Neural progenitor cell (in vitro differentiated cells): Measurements from ENCODE around the gene TAC4. TPM values are rescaled to one million over a fixed set of nuclear protein-coding genes. Genes with fewer than 3 reads are reported as not detected.

ENCODE experiments used
- DNase-seq: peaks from one replicate; pipeline ENCODE4 v3.0.0-alpha.2; 2016; ENCODE audit warnings: low spot score
- H2AFZ ChIP-seq: fragments of 200-600 bp; sonication (generic); replicated peaks from 2 replicates; pipeline ENCODE4 v1.6.1; 2016; ENCODE audit warnings: antibody characterized with exemption
- H3F3A ChIP-seq: fragments of 200-600 bp; sonication (generic); 2 replicates; pipeline ENCODE4 v1.6.1; 2016; ENCODE audit warnings: antibody characterized with exemption, low read depth
- H3K27ac ChIP-seq: fragments of 200-600 bp; sonication (generic); 2 replicates; pipeline ENCODE4 v1.5.1; 2016; ENCODE audit warnings: mild to moderate bottlenecking
- H3K27me3 ChIP-seq: fragments of 200-600 bp; sonication (generic); 2 replicates; pipeline ENCODE4 v1.6.1; 2016; ENCODE audit warnings: mild to moderate bottlenecking, moderate library complexity
- H3K36me3 ChIP-seq: fragments of 200-600 bp; sonication (generic); 2 replicates; pipeline ENCODE4 v1.5.1; 2016
- H3K4me1 ChIP-seq: fragments of 200-600 bp; sonication (generic); 2 replicates; pipeline ENCODE4 v1.6.1; 2016; ENCODE audit warnings: mixed run types
- H3K4me2 ChIP-seq: fragments of 200-600 bp; sonication (generic); 2 replicates; pipeline ENCODE4 v1.6.1; 2016
- H3K4me3 ChIP-seq: fragments of 200-600 bp; sonication (generic); 2 replicates; pipeline ENCODE4 v1.5.1; 2016
- H3K79me2 ChIP-seq: fragments of 200-600 bp; sonication (generic); 2 replicates; pipeline ENCODE4 v1.6.1; 2016; ENCODE audit warnings: low read depth
- H3K9ac ChIP-seq: fragments of 200-600 bp; sonication (generic); 2 replicates; pipeline ENCODE4 v1.6.1; 2016
- H3K9me3 ChIP-seq: fragments of 200-600 bp; sonication (generic); 2 replicates; pipeline ENCODE4 v1.5.1; 2016; ENCODE audit warnings: low read depth
- H4K20me1 ChIP-seq: fragments of 200-600 bp; sonication (generic); 2 replicates; pipeline ENCODE4 v1.6.1; 2016; ENCODE audit warnings: low read depth
- H3K27ac Mint-ChIP-seq: 3 replicates; pipeline ENCODE4 v1.8.0; 2021; ENCODE audit warnings: mixed read lengths
- H3K27me3 Mint-ChIP-seq: 2 replicates; pipeline ENCODE4 v1.8.0; 2022; ENCODE audit warnings: low read depth, mild to moderate bottlenecking, inconsistent platforms, moderate library complexity, mixed read lengths; ENCODE audit not compliant: insufficient read depth
- H3K36me3 Mint-ChIP-seq: 3 replicates; pipeline ENCODE4 v1.8.0; 2021; ENCODE audit warnings: mixed read lengths
- H3K4me1 Mint-ChIP-seq: 3 replicates; pipeline ENCODE4 v1.8.0; 2021; ENCODE audit warnings: mixed read lengths
- H3K4me3 Mint-ChIP-seq: 3 replicates; pipeline ENCODE4 v1.8.0; 2021; ENCODE audit warnings: mild to moderate bottlenecking, moderate library complexity, mixed read lengths
- H3K9me3 Mint-ChIP-seq: 3 replicates; pipeline ENCODE4 v1.8.0; 2020; ENCODE audit warnings: mixed read lengths
- EZH2 ChIP-seq: fragments of 200-600 bp; sonication (generic); IDR thresholded peaks from 2 replicates; pipeline ENCODE4 v1.6.1; 2017; ENCODE audit warnings: antibody characterized with exemption, mild to moderate bottlenecking, moderate library complexity
- EZH2phosphoT487 ChIP-seq: fragments of 200-600 bp; sonication (generic); IDR thresholded peaks from 2 replicates; pipeline ENCODE4 v1.6.1; 2017; ENCODE audit warnings: antibody characterized with exemption
- total RNA-seq: library from RNA; depleted of rRNA; stranded (reverse); fragments of >200 nt; gene quantifications from 2 replicates; pipeline ENCODE4 v1.2.3, GENCODE V29; 2015; ENCODE audit warnings: low replicate concordance
- TF ChIP-seq, protein P1 (sequence below): fragments of 200-600 bp; sonication (generic); IDR thresholded peaks from 2 replicates; pipeline ENCODE4 v1.5.1; 2017; ENCODE audit warnings: antibody characterized with exemption, mild to moderate bottlenecking

TAC4 gene
- total RNA-seq, 1 donor from 2014 or later: not detected

DNA sequence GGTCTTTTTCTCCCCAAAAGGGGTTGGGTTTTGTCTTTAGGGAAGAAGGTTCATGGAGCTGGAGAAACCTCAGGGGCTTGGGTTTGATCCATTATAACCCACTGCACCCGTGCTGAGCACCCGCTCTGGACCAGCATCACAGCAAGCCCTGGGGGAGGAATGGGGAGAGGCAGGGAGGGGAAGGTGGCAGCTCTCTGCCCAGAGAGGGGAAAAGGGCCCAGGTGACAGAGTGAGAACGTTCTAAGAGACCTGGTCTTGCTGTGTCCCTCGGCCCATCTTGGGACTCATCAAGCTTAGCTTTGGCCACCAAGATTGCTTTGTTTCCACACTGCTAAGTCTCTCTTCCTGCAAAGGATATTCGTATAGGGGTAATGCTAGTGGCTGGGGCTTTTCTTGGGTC lies 38.2 kb upstream of the TAC4 start:
- H3K4me1 ChIP-seq: peaks cover 9% of the 10 kb centered on the region
- H3K36me3 ChIP-seq: no peaks in the 10 kb centered on the region
- H3K79me2 ChIP-seq: no peaks in the 10 kb centered on the region
- no peak for DNase-seq
- no peak overlapping the region for H3K27ac ChIP-seq
- Mint-ChIP-seq H3K27ac (no peak overlapping the region), H3K4me3 (no peak overlapping the region), H3K4me1 (peaks cover 5% of the 10 kb centered on the region), H3K36me3 (no peaks in the 10 kb centered on the region), H3K27me3 (peaks cover 10% of the 10 kb centered on the region), H3K9me3 (no peaks in the 10 kb centered on the region)
- H3F3A ChIP-seq: peaks cover 6% of the 10 kb centered on the region
- H3K9me3 ChIP-seq: no peaks in the 10 kb centered on the region
- H3K27me3 ChIP-seq: peaks cover 22% of the 10 kb centered on the region
- H3K9ac ChIP-seq: no peak overlapping the region
- TF ChIP-seq EZH2phosphoT487: no peak
- TF ChIP-seq EZH2: no peak
- TF ChIP-seq, protein P1, sequence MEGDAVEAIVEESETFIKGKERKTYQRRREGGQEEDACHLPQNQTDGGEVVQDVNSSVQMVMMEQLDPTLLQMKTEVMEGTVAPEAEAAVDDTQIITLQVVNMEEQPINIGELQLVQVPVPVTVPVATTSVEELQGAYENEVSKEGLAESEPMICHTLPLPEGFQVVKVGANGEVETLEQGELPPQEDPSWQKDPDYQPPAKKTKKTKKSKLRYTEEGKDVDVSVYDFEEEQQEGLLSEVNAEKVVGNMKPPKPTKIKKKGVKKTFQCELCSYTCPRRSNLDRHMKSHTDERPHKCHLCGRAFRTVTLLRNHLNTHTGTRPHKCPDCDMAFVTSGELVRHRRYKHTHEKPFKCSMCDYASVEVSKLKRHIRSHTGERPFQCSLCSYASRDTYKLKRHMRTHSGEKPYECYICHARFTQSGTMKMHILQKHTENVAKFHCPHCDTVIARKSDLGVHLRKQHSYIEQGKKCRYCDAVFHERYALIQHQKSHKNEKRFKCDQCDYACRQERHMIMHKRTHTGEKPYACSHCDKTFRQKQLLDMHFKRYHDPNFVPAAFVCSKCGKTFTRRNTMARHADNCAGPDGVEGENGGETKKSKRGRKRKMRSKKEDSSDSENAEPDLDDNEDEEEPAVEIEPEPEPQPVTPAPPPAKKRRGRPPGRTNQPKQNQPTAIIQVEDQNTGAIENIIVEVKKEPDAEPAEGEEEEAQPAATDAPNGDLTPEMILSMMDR: no peak
- no peaks in the 10 kb centered on the region for H4K20me1 ChIP-seq
- H3K4me2 ChIP-seq: no peak overlapping the region
- no peak overlapping the region for H3K4me3 ChIP-seq
- H2AFZ ChIP-seq: no peak overlapping the region

DNA sequence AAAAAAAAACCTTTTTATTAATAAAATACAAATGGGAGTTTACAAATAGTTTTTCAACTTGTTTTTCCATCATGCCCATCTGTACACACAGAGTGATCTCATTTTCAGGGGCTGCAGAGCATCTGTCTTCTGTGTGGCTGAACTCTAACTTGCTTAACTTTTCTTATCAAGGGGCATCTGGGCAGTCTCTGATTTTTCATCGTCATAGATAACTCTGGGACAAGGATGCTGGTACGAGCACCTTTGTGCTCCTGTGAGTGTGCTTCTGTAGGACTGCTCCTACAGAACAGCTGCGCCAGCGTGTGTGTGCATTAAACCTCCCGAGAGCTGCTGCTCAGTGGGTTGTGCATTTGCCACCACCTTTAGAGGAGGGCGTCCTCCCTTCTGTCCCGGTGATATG lies 34.6 kb upstream of the TAC4 start:
- Histone ChIP-seq H3K27ac (no peak overlapping the region), H3K4me3 (no peak overlapping the region), H3K4me1 (peaks cover 17% of the 10 kb centered on the region), H3K36me3 (no peaks in the 10 kb centered on the region), H3K27me3 (peaks cover 12% of the 10 kb centered on the region), H3K9ac (no peak overlapping the region), H3K4me2 (no peak overlapping the region), H3K9me3 (no peaks in the 10 kb centered on the region), H3F3A (peaks cover 17% of the 10 kb centered on the region), H2AFZ (no peak overlapping the region), H4K20me1 (no peaks in the 10 kb centered on the region), H3K79me2 (no peaks in the 10 kb centered on the region)
- peaks cover 19% of the 10 kb centered on the region for H3K4me1 Mint-ChIP-seq
- H3K36me3 Mint-ChIP-seq: no peaks in the 10 kb centered on the region
- no peak overlapping the region for H3K4me3 Mint-ChIP-seq
- H3K9me3 Mint-ChIP-seq: no peaks in the 10 kb centered on the region
- DNase-seq: no peak
- no peak overlapping the region for H3K27ac Mint-ChIP-seq
- H3K27me3 Mint-ChIP-seq: peaks cover 14% of the 10 kb centered on the region
- TF ChIP-seq EZH2: no peak
- TF ChIP-seq, protein P1: no peak
- no peak for TF ChIP-seq EZH2phosphoT487

DNA sequence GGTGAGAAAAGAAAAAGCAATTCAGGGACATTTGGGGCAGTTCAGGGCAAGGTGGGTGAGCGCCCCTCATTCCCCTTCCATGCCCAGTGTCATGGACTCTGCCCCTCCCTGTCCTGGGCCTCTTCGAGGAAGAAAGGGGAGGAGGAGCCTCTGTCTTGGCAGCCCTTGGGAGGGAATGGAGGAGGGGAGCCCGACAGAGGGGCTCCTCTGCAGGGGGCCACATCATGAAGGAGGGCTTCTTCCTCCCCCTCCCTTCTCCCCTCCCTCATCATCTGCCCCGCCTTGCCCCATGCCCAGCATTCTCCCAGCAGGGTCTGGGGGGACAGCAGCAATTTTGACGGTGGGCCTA lies 33.2 kb upstream of the TAC4 start:
- no peaks in the 10 kb centered on the region for H3K79me2 ChIP-seq
- H3K9me3 ChIP-seq: no peaks in the 10 kb centered on the region
- peak; percentile 52 for DNase-seq
- Mint-ChIP-seq H3K27me3 (peaks cover 14% of the 10 kb centered on the region), H3K36me3 (no peaks in the 10 kb centered on the region), H3K27ac (no peak overlapping the region), H3K9me3 (no peaks in the 10 kb centered on the region), H3K4me3 (no peak overlapping the region), H3K4me1 (peaks cover 20% of the 10 kb centered on the region)
- peak overlapping the region; percentile 72 for H3K4me2 ChIP-seq
- H3K36me3 ChIP-seq: no peaks in the 10 kb centered on the region
- H3K27me3 ChIP-seq: peaks cover 12% of the 10 kb centered on the region
- TF ChIP-seq EZH2: no peak
- TF ChIP-seq, protein P1: no peak
- TF ChIP-seq EZH2phosphoT487: no peak
- no peak overlapping the region for H3K27ac ChIP-seq
- no peak overlapping the region for H3K9ac ChIP-seq
- H4K20me1 ChIP-seq: no peaks in the 10 kb centered on the region
- peaks cover 19% of the 10 kb centered on the region for H3K4me1 ChIP-seq
- H3F3A ChIP-seq: peaks cover 20% of the 10 kb centered on the region
- H2AFZ ChIP-seq: no peak overlapping the region
- peak overlapping the region; percentile 40 for H3K4me3 ChIP-seq
